T-helper 2 cell treated with Interferon-gamma antibody and Interleukin-4, amounts not matched to agents 5 μg/mL and 100 μg/mL, for 36 hours (primary cell): Measurements from ENCODE around the gene TCF7L1.
"Not testable (repeated sequence)": the region's sequence is repeated elsewhere in the genome, so short reads cannot be mapped to it uniquely, and the experiment has no call there.

ENCODE experiments used
- DNase-seq: peaks from one replicate; pipeline ENCODE4 v3.0.0; 2021; ENCODE audit warnings: low spot score
- H3K27ac Mint-ChIP-seq: one replicate; pipeline ENCODE4 v1.8.0; 2021; ENCODE audit warnings: mild to moderate bottlenecking, mixed read lengths
- H3K27me3 Mint-ChIP-seq: one replicate; pipeline ENCODE4 v1.8.0; 2021; ENCODE audit warnings: low read depth, mixed read lengths
- H3K36me3 Mint-ChIP-seq: one replicate; pipeline ENCODE4 v1.8.0; 2021; ENCODE audit warnings: low read depth, mixed read lengths
- H3K4me1 Mint-ChIP-seq: one replicate; pipeline ENCODE4 v1.8.0; 2021; ENCODE audit warnings: low read depth, mixed read lengths
- H3K4me3 Mint-ChIP-seq: one replicate; pipeline ENCODE4 v1.8.0; 2022; ENCODE audit warnings: mild to moderate bottlenecking, moderate library complexity, mixed read lengths
- H3K9me3 Mint-ChIP-seq: one replicate; pipeline ENCODE4 v1.8.0; 2021; ENCODE audit warnings: mixed read lengths

TCF7L1 gene

DNA sequence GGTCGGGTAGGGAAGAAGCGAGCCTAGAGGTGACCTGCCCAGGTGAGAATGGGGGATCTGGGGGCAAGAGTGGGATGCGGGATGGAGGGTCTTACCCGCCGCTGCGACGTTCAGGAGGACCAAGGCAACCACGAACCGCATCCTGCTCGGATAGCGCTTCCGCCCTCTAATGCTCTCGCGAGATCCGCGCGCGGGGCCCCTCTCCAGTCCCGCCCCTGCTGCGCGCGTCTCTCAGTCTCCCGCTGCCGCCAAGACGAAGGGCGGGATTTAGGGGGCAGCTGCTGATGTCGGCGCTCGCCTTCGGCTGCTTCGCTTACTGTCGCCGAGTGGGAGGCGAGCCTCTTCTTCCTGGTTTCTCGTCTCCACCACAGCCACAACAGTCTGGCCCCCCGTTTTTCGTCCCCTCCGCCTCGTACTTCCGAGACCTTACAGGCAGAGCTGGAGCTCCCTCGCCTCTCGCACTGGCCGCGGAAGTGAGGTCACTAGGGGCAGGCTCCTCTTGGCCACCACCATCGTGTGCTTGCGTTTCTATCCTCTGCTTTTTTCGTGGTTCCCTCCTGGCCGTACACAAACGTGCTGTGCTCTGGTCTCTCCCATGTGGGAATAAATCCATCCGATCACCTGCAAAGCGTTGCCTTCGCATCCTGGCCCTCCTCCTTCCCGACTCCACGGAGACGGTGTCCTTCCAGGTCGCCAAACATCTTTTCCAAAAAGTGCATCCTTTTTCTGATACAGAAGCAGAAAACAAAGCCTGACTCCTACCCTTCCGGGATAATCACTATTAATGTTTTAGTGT lies 194.8 kb downstream of the TCF7L1 start, which contains the start of gene TGOLN2:
Gene TGOLN2 (minus strand): TSS at position 168 of the 796 bp plus-strand sequence. CDS start 27 bp downstream, at position 141.
- DNase-seq = peak; percentile 92
- H3K4me1 Mint-ChIP-seq = peaks cover 40% of the 10 kb centered on the region
- H3K4me3 Mint-ChIP-seq = peak within 1 kb of the TSS; percentile 97
- no peaks in the 10 kb centered on the region for H3K9me3 Mint-ChIP-seq
- H3K27me3 Mint-ChIP-seq = no peaks in the 10 kb centered on the region
- H3K27ac Mint-ChIP-seq = peak within 1 kb of the TSS; percentile 99
- H3K36me3 Mint-ChIP-seq = peaks cover 46% of the 10 kb centered on the region

GRCh38 chr2:85329181-85329651 lies 196.0 kb downstream of the TCF7L1 start:
- H3K36me3 Mint-ChIP-seq = peaks cover 36% of the 10 kb centered on the region
- no peaks in the 10 kb centered on the region for H3K27me3 Mint-ChIP-seq
- no peaks in the 10 kb centered on the region for H3K9me3 Mint-ChIP-seq
- H3K4me1 Mint-ChIP-seq = peaks cover 33% of the 10 kb centered on the region
- H3K27ac Mint-ChIP-seq = peak overlapping the region; percentile 0
- H3K4me3 Mint-ChIP-seq = peak overlapping the region; percentile 0
- no peak for DNase-seq

GRCh38 chr2:85329701-85330100 lies 196.5 kb downstream of the TCF7L1 start:
- not testable (repeated sequence) for H3K9me3 Mint-ChIP-seq, H3K27me3 Mint-ChIP-seq, DNase-seq
- Mint-ChIP-seq H3K4me1 (peaks cover 30% of the 10 kb centered on the region), H3K36me3 (peaks cover 31% of the 10 kb centered on the region), H3K4me3 (peak overlapping the region; percentile 0), H3K27ac (peak overlapping the region; percentile 0)

- peak overlapping the region; percentile 22 for H3K27ac Mint-ChIP-seq
- no peaks in the 10 kb centered on the region for H3K9me3 Mint-ChIP-seq
- no peaks in the 10 kb centered on the region for H3K27me3 Mint-ChIP-seq
- no peak overlapping the region for H3K4me3 Mint-ChIP-seq
- peaks cover 18% of the 10 kb centered on the region for H3K4me1 Mint-ChIP-seq
- no peak for DNase-seq
- peaks cover 18% of the 10 kb centered on the region for H3K36me3 Mint-ChIP-seq
Measured at GRCh38 chr2:85330839-85331636, 197.8 kb downstream of the TCF7L1 start.

- H3K4me1 Mint-ChIP-seq = peaks cover 14% of the 10 kb centered on the region
- not testable (repeated sequence) for H3K27me3 Mint-ChIP-seq, H3K4me3 Mint-ChIP-seq, H3K27ac Mint-ChIP-seq, H3K9me3 Mint-ChIP-seq, H3K36me3 Mint-ChIP-seq, DNase-seq
Measured at GRCh38 chr2:85333877-85334276, 200.7 kb downstream of the TCF7L1 start.

DNA sequence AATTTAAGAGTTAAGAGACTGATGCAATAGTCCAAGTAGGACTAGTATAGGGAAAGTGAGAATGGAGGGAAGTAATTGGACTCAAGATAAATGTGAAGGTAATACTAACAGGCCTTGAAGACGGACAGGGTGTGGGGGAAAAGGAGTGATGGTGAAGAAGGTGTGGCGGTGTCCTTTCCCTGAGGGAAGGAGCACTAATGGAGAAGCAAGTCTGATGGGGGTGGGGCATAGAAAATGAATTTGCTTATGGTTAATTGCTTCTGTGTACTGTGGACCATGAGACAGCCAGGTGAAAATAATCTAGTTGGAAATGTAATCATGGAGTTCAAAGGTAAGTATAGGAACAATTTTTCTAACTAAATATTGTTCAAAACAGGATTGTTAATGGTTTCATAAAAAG lies 201.7 kb downstream of the TCF7L1 start:
- H3K36me3 Mint-ChIP-seq = no peaks in the 10 kb centered on the region
- no peaks in the 10 kb centered on the region for H3K9me3 Mint-ChIP-seq
- DNase-seq = no peak
- peaks cover 10% of the 10 kb centered on the region for H3K4me1 Mint-ChIP-seq
- no peak overlapping the region for H3K27ac Mint-ChIP-seq
- H3K4me3 Mint-ChIP-seq = no peak overlapping the region
- peaks cover 11% of the 10 kb centered on the region for H3K27me3 Mint-ChIP-seq

DNA sequence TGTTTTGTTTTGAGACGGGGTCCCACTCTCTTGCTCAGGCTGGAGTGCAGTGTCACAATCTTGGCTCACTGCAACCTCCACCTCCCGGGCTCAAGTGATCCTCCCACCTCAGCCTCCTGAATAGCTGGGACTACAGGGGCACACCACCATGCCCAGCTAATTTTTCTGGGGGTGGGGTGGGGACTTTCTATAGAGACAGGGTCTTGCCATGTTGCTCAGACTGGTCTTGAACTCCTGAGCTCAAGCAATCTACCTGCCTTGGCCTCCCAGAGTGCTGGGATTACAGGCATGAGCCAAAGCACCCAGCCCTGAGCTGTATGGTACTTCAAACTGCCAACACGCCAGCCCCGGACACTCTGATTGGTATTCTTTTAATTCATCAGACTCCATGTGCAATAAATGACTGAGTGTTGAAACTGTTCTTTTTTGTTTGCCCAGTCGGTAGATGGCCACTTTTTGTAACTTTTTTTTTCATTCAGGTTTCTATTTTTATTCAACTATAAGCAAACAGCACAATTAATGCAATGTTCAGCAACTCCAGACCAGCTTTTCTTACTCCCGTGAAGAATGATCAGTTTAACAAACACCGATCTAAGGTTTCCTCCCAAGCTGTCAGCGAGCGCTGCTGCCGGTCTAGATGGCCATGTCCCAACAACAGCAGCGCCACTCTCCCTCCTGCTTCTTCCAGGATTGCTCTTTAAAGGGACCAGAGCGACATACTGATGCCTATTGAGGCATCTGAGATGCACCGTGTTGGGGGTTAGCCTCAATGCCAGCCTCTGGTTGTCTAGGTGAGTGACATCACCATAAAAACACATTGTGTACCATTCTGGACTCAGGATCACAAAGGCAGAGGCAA lies 207.1 kb downstream of the TCF7L1 start:
- Mint-ChIP-seq H3K36me3 (peaks cover 13% of the 10 kb centered on the region), H3K4me1 (no peaks in the 10 kb centered on the region), H3K27me3 (peaks cover 11% of the 10 kb centered on the region), H3K9me3 (no peaks in the 10 kb centered on the region), H3K4me3 (no peak overlapping the region), H3K27ac (no peak overlapping the region)
- DNase-seq = no peak

- no peak for DNase-seq
- Mint-ChIP-seq H3K36me3 (peaks cover 13% of the 10 kb centered on the region), H3K4me3 (no peak overlapping the region), H3K27ac (no peak overlapping the region), H3K4me1 (no peaks in the 10 kb centered on the region), H3K27me3 (peaks cover 11% of the 10 kb centered on the region), H3K9me3 (no peaks in the 10 kb centered on the region)
Measured at GRCh38 chr2:85341269-85342029, 208.3 kb downstream of the TCF7L1 start.

- Mint-ChIP-seq H3K4me1 (no peaks in the 10 kb centered on the region), H3K36me3 (peaks cover 13% of the 10 kb centered on the region), H3K9me3 (no peaks in the 10 kb centered on the region), H3K27ac (no peak overlapping the region), H3K27me3 (peaks cover 11% of the 10 kb centered on the region), H3K4me3 (no peak overlapping the region)
- DNase-seq = no peak
Measured at GRCh38 chr2:85342156-85342555, 209.0 kb downstream of the TCF7L1 start.

DNA sequence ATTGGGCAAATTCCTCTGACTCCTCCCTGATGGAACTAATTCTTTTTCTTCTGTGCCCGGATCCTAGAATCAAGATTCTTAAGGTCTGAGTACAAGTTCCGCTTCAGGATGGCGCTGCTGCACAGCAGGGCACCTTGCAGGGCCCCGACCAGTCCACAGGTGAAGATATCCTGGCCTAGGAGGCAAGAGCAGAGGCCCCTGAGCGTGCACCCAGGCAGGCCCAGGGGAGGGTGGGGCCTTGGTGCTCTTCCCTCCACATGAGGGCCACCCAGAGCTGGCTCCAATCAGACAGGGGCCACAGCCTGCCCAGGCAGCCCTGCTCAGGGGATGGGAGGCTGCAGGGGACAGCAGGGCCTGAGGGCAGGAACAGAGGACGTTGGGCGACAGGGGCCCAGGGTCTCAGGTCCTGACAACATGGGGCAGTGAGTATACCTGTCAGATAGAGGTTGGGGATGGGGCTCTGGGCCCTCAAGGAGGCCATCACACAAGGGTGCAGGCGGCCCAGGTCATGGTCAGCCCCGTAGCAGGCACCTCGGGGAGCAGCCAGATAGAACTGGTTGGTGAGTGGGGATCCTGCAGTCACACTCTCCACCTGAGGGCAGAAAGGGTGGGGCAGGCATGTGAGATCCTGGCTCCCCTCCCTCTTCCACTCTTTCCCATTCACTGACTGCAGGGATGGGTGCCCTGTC lies 210.2 kb downstream of the TCF7L1 start:
- not testable (repeated sequence) for H3K4me1 Mint-ChIP-seq, H3K9me3 Mint-ChIP-seq, H3K27ac Mint-ChIP-seq, DNase-seq, H3K4me3 Mint-ChIP-seq, H3K27me3 Mint-ChIP-seq
- peaks cover 22% of the 10 kb centered on the region for H3K36me3 Mint-ChIP-seq

DNA sequence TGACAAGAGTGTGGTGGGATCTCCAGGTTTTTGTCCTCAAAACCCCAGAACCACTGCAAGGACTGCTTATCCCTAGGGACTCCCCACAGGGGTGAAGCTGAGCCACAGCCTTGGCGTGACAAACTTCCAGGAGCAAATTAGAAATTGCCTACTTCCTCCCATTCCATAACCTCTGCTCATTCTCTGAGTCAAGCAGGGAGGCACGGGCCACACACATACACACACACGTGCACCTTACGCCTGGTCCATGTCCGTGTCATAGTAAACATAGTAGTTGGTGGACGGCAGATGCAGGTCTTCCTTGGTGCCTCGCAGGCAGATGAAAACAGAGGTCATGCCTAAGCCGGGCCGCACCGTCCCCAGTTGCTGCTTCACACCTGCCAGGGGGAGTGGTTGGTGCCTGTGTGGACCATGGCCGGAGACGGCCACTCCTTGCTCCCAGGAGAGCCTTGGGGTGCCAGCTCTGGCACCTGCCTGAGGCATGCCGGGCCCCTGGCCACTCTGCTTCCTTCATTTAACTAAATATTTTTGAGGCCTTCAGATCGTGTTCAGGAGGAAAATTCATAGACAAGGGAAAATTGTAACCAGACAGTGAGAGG lies 211.3 kb downstream of the TCF7L1 start:
- Mint-ChIP-seq H3K4me3 (no peak overlapping the region), H3K36me3 (peaks cover 26% of the 10 kb centered on the region), H3K27ac (no peak overlapping the region), H3K4me1 (no peaks in the 10 kb centered on the region), H3K9me3 (no peaks in the 10 kb centered on the region), H3K27me3 (peaks cover 3% of the 10 kb centered on the region)
- no peak for DNase-seq

- Mint-ChIP-seq H3K4me3 (no peak overlapping the region), H3K27me3 (no peaks in the 10 kb centered on the region), H3K9me3 (no peaks in the 10 kb centered on the region), H3K27ac (no peak overlapping the region), H3K36me3 (peaks cover 41% of the 10 kb centered on the region), H3K4me1 (peaks cover 3% of the 10 kb centered on the region)
- no peak for DNase-seq
Measured at GRCh38 chr2:85347599-85347998, 214.4 kb downstream of the TCF7L1 start.
